ENCODE results near the gene GNB1L. TPM values are rescaled to one million over a fixed set of nuclear protein-coding genes. Genes with fewer than 3 reads are reported as not detected.

Gene GNB1L
- total and polyA plus RNA-seq, 2 of the 13 experiments (the other 11 are each of a cell fraction or from before 2014, with no cell fraction given): 2.5 to 7.4 TPM

DNA sequence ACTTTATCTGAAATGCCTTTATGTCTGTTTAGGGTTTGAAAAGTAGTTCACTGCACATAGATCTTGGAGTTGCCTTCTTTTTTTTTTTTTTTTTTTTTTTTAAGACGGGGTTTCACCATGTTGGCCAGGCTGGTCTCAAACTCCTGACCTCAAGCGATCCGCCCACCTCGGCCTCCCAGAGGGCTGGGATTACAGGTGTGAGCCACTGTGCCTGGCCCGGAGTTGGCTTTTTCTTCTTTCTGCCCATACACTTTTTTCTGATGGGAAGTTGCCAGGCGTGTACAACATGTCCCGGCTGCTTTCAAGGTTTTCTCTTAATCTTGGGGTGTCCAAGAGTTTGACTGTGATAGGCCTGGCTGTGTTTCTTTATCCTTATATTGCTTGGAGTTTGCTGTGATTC, 12.9 kb upstream of the GNB1L start:
- TF ChIP-seq ZNF205 (CRISPR knock-in tag; IDR thresholded peaks at IDR 0.05) (no peak), HOXA5 (CRISPR knock-in tag; IDR thresholded peaks at IDR 0.05) (no peak), SP4 (CRISPR knock-in tag; IDR thresholded peaks at IDR 0.05) (no peak), HNRNPL (IDR thresholded peaks at IDR 0.05; ENCODE audit: low read depth, low read length) (no peak), ZNF83 (CRISPR knock-in tag; IDR thresholded peaks at IDR 0.05; ENCODE audit: borderline replicate concordance) (no peak), ZNF569 (CRISPR knock-in tag; IDR thresholded peaks at IDR 0.05; ENCODE audit: borderline replicate concordance) (no peak), ZKSCAN1 (IDR thresholded peaks at IDR 0.05; ENCODE audit: low read length) (no peak), GFI1 (CRISPR knock-in tag; IDR thresholded peaks at IDR 0.05; ENCODE audit: borderline replicate concordance) (no peak), AGO2 (optimal IDR thresholded peaks at IDR 0.05; ENCODE audit: low read depth, low read length) (no peak), ZBTB42 (CRISPR knock-in tag; IDR thresholded peaks at IDR 0.05) (no peak), CCDC6 (CRISPR knock-in tag; IDR thresholded peaks at IDR 0.05) (no peak), SNRNP70 (IDR thresholded peaks at IDR 0.05; ENCODE audit: low read depth, low read length) (no peak), REPIN1 (CRISPR knock-in tag; IDR thresholded peaks at IDR 0.05; ENCODE audit: borderline replicate concordance, low read depth) (no peak), MEIS1 (CRISPR knock-in tag; IDR thresholded peaks at IDR 0.05; ENCODE audit: borderline replicate concordance) (no peak), ZNF841 (CRISPR knock-in tag; IDR thresholded peaks at IDR 0.05; ENCODE audit: borderline replicate concordance) (no peak), GATA4 (IDR thresholded peaks at IDR 0.05; ENCODE audit: borderline replicate concordance, low read depth) (no peak)
- TF ChIP-seq, protein P1, sequence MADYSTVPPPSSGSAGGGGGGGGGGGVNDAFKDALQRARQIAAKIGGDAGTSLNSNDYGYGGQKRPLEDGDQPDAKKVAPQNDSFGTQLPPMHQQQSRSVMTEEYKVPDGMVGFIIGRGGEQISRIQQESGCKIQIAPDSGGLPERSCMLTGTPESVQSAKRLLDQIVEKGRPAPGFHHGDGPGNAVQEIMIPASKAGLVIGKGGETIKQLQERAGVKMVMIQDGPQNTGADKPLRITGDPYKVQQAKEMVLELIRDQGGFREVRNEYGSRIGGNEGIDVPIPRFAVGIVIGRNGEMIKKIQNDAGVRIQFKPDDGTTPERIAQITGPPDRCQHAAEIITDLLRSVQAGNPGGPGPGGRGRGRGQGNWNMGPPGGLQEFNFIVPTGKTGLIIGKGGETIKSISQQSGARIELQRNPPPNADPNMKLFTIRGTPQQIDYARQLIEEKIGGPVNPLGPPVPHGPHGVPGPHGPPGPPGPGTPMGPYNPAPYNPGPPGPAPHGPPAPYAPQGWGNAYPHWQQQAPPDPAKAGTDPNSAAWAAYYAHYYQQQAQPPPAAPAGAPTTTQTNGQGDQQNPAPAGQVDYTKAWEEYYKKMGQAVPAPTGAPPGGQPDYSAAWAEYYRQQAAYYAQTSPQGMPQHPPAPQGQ (CRISPR knock-in tag; IDR thresholded peaks at IDR 0.05; ENCODE audit: borderline replicate concordance): no peak
- TF ChIP-seq, protein P2, sequence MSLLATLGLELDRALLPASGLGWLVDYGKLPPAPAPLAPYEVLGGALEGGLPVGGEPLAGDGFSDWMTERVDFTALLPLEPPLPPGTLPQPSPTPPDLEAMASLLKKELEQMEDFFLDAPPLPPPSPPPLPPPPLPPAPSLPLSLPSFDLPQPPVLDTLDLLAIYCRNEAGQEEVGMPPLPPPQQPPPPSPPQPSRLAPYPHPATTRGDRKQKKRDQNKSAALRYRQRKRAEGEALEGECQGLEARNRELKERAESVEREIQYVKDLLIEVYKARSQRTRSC (CRISPR knock-in tag; IDR thresholded peaks at IDR 0.05; ENCODE audit: low read depth): no peak
- H3K9me3 ChIP-seq (ENCODE audit: low read length): no peaks in the 10 kb centered on the region
- H3K9ac ChIP-seq (ENCODE audit: insufficient read depth, low read depth, low read length): no peak overlapping the region
- in situ Hi-C loops (cut with HindIII; ENCODE audit: extremely low pct_ligation_motif_present, low pct_unique_long_range_greater_than_20kb) (no loop called here), intact Hi-C loops (cut with micrococcal nuclease; ENCODE audit: unreplicated experiment) (no loop called here)
- no peaks in the 10 kb centered on the region; a peak in 1 of 5 replicates for H3K27me3 ChIP-seq (ENCODE audit: control insufficient read depth in 1 of 2, insufficient read depth in 2 of 2, low read length in 2 of 2)
- FAIRE-seq (no peak), DNase-seq (ENCODE audit: low spot score) (no peak), ATAC-seq (no peak)
- ChIA-PET POLR2A (interaction anchor here (1.1 to 1.7 kb wide), 2 partner anchors 12 kb away, joined by 3 to 6 read pairs; no protein-coding TSS in a partner anchor), CTCF (ENCODE audit: low intra/inter-chr PET ratio, low total read pairs) (no interaction called here)
- H3K4me1 ChIP-seq (ENCODE audit: insufficient read depth, low read length): peaks cover 31% of the 10 kb centered on the region
- H3K79me2 ChIP-seq (ENCODE audit: insufficient read depth, low read length): no peaks in the 10 kb centered on the region
- no peaks in the 10 kb centered on the region for H4K20me1 ChIP-seq (ENCODE audit: insufficient read depth, low read length)
- H3K36me3 ChIP-seq (replicated peaks in 1 of 2; ENCODE audit: control insufficient read depth in 1 of 2, insufficient read depth in 2 of 2, low read length in 2 of 2): no peaks in the 10 kb centered on the region
- no TSS peak for BruUV-seq (replicated peaks)
- no peak overlapping the region for H3K4me3 ChIP-seq (replicated peaks in 1 of 3; ENCODE audit: insufficient read depth in 1 of 3, low read depth in 2 of 3, low read length in 3 of 3)
- H3K4me2 ChIP-seq (ENCODE audit: low read depth, low read length): no peak overlapping the region
- WGBS (ENCODE audit: low lambda C conversion rate): 85% methylated on average over 7 of the region's 7 CpGs
- no peak overlapping the region for H2AFZ ChIP-seq (ENCODE audit: low read length)
- no peak overlapping the region for H3K27ac ChIP-seq (ENCODE audit: extremely low read length, insufficient read depth, low read length)

Data from HepG2 (cell line).